ENCODE results near the gene SHISA2. TPM values are rescaled to one million over a fixed set of nuclear protein-coding genes. Genes with fewer than 3 reads are reported as not detected.

The SHISA2 gene
- total RNA-seq, 1 donor from 2014 or later, result 34.1 TPM

DNA sequence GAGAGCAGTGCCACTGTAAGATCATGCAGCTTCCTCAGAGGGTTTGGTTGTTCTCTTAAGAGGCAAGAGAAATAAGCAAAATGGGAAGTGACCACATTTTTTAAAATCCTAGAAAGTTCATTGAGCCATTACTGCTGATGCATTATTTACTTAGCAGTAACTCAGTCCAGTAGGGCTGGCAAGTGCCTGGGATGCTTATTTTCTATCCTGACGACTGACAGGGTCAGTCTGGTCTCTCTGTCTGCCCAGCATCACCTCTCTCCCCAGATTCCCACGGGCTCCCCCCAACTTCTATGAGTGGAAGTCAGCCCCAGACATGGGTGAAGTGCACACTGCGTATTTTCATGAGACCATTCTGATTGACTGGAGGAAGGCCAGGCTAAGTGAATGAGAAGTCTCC is 10.4 kb downstream of the SHISA2 start:
- no peaks in the 10 kb centered on the region for H3K9me3 Mint-ChIP-seq (ENCODE audit: unreplicated experiment)

DNA sequence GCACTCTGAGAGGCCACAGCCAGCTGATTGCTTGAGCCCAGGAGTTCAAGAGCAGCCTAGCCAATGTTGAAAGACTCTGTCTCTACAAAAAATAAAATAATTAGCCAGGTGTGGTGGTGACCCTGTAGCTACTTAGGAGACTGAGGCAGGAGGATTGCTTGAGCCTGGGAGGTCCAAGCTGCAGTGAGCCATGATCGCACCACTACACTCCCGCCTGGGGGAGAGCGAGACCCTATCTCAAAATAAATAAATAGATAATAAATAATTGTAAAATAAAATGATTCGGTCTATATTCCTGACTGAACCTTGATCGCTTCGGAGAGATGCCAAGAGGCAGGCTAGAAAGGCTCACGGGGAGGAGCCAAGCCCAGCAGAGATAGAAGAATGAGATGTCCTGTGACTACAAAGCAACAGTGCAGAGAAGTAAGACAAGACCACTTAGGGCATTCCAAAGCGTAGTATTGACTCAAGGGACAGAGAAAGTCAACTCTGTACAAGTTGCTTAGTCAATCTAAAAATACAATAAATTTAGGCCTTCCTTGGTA is 12.8 kb downstream of the SHISA2 start:
- no peak for DNase-seq
- Mint-ChIP-seq H3K27me3 (ENCODE audit: unreplicated experiment) (no peaks in the 10 kb centered on the region), H3K9me3 (ENCODE audit: unreplicated experiment) (peaks cover 6% of the 10 kb centered on the region), H3K4me3 (ENCODE audit: unreplicated experiment) (no peak overlapping the region), H3K36me3 (ENCODE audit: unreplicated experiment) (peaks cover 5% of the 10 kb centered on the region), H3K4me1 (ENCODE audit: low read depth, unreplicated experiment) (peaks cover 2% of the 10 kb centered on the region), H3K27ac (ENCODE audit: unreplicated experiment) (no peak overlapping the region)
- TF ChIP-seq, protein P1, sequence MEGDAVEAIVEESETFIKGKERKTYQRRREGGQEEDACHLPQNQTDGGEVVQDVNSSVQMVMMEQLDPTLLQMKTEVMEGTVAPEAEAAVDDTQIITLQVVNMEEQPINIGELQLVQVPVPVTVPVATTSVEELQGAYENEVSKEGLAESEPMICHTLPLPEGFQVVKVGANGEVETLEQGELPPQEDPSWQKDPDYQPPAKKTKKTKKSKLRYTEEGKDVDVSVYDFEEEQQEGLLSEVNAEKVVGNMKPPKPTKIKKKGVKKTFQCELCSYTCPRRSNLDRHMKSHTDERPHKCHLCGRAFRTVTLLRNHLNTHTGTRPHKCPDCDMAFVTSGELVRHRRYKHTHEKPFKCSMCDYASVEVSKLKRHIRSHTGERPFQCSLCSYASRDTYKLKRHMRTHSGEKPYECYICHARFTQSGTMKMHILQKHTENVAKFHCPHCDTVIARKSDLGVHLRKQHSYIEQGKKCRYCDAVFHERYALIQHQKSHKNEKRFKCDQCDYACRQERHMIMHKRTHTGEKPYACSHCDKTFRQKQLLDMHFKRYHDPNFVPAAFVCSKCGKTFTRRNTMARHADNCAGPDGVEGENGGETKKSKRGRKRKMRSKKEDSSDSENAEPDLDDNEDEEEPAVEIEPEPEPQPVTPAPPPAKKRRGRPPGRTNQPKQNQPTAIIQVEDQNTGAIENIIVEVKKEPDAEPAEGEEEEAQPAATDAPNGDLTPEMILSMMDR (IDR thresholded peaks at IDR 0.05; ENCODE audit: partially characterized antibody, unreplicated experiment), result no peak

More for the DNA sequence above, 10.4 kb downstream of the SHISA2 start:
- H3K4me3 Mint-ChIP-seq (ENCODE audit: unreplicated experiment), result no peak overlapping the region
- DNase-seq, result no peak
- TF ChIP-seq, protein P1 (IDR thresholded peaks at IDR 0.05; ENCODE audit: partially characterized antibody, unreplicated experiment), result no peak
- no peaks in the 10 kb centered on the region for H3K4me1 Mint-ChIP-seq (ENCODE audit: low read depth, unreplicated experiment)
- H3K27ac Mint-ChIP-seq (ENCODE audit: unreplicated experiment), result no peak overlapping the region
- H3K36me3 Mint-ChIP-seq (ENCODE audit: unreplicated experiment), result no peaks in the 10 kb centered on the region
- H3K27me3 Mint-ChIP-seq (ENCODE audit: unreplicated experiment), result no peaks in the 10 kb centered on the region

DNA sequence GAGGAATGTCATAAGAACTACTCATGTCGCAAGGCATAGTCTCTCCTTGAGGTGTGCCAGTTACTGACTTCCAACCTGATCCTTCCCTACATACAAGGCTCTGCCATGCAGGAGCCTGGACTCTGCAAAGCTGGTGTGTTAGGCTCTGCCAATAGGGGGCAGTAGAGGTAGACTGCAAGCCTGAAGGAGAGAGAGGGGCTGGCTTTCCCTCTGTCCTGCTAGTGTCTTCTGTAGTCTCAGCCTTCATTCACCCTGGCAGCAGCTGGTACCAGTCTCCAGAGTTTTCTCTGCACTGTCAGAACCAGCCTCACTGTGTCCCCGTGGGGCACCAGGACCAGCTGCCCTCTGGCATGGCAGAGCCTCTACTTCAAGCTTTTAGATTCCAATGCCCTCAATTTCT is 14.5 kb downstream of the SHISA2 start:
- H3K36me3 Mint-ChIP-seq (ENCODE audit: unreplicated experiment), result peaks cover 5% of the 10 kb centered on the region
- peak; percentile 72 for DNase-seq
- H3K4me3 Mint-ChIP-seq (ENCODE audit: unreplicated experiment), result no peak overlapping the region
- H3K4me1 Mint-ChIP-seq (ENCODE audit: low read depth, unreplicated experiment), result peaks cover 3% of the 10 kb centered on the region
- H3K27me3 Mint-ChIP-seq (ENCODE audit: unreplicated experiment), result no peaks in the 10 kb centered on the region
- TF ChIP-seq, protein P1 (IDR thresholded peaks at IDR 0.05; ENCODE audit: partially characterized antibody, unreplicated experiment), result peak; percentile 79
- H3K27ac Mint-ChIP-seq (ENCODE audit: unreplicated experiment), result peak overlapping the region; percentile 66
- peaks cover 6% of the 10 kb centered on the region for H3K9me3 Mint-ChIP-seq (ENCODE audit: unreplicated experiment)

DNA sequence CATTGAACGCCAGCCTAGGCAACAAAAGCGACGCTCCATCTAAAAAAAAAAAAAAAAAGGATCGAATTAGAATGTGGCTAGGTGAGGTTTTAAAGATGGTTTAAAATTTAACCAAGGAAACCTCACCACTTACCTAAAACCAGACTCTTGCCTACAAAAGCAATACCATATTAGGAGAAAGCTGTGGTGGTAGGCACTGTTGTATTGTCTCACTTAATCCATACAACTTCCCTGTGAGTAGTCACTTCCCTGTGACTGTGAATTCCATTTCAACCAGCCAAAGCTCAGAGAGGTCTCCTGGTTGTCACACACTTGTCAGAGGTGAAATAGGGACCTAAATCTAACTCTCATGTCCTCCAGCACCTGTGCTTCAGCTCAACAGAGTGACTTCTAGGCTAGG is 15.4 kb downstream of the SHISA2 start:
- Mint-ChIP-seq H3K4me1 (ENCODE audit: low read depth, unreplicated experiment) (peaks cover 3% of the 10 kb centered on the region), H3K9me3 (ENCODE audit: unreplicated experiment) (peaks cover 9% of the 10 kb centered on the region), H3K36me3 (ENCODE audit: unreplicated experiment) (peaks cover 5% of the 10 kb centered on the region), H3K27me3 (ENCODE audit: unreplicated experiment) (no peaks in the 10 kb centered on the region), H3K4me3 (ENCODE audit: unreplicated experiment) (no peak overlapping the region), H3K27ac (ENCODE audit: unreplicated experiment) (no peak overlapping the region)
- no peak for DNase-seq
- TF ChIP-seq, protein P1 (IDR thresholded peaks at IDR 0.05; ENCODE audit: partially characterized antibody, unreplicated experiment), result no peak

- Mint-ChIP-seq H3K27me3 (ENCODE audit: unreplicated experiment) (peaks cover 2% of the 10 kb centered on the region), H3K36me3 (ENCODE audit: unreplicated experiment) (peaks cover 15% of the 10 kb centered on the region), H3K4me1 (ENCODE audit: low read depth, unreplicated experiment) (peaks cover 10% of the 10 kb centered on the region), H3K27ac (ENCODE audit: unreplicated experiment) (no peak overlapping the region), H3K9me3 (ENCODE audit: unreplicated experiment) (peaks cover 11% of the 10 kb centered on the region), H3K4me3 (ENCODE audit: unreplicated experiment) (no peak overlapping the region)
- TF ChIP-seq, protein P1 (IDR thresholded peaks at IDR 0.05; ENCODE audit: partially characterized antibody, unreplicated experiment), result no peak
- no peak for DNase-seq
These were observed 17.8 kb downstream of the SHISA2 start for GRCh38 chr13:26034018-26034417.
